Esophagus squamous epithelium (tissue), 5 donors: ENCODE results near the gene IGLL5. TPM values are rescaled to one million over a fixed set of nuclear protein-coding genes. Genes with fewer than 3 reads are reported as not detected.
"Not testable (repeated sequence)": the region's sequence is repeated elsewhere in the genome, so short reads cannot be mapped to it uniquely, and the experiment has no call there.

Experiments used
- DNase-seq: peaks from one replicate; lab custom pipeline; 2025; lab: John Stamatoyannopoulos, UW
- H3K27ac ChIP-seq, 4 donors: fragments of 200-600 bp; sonication (generic); one replicate each; pipeline ENCODE4 v1.5.1; 2016 to 2019; ENCODE audit warnings: mild to moderate bottlenecking in 1 of 4
- H3K27me3 ChIP-seq, 4 donors: fragments of 200-600 bp; sonication (generic); 1 replicate in 3 of 4; 2 replicates in 1 of 4; pipeline versions ENCODE4 v1.5.1 to v1.6.0; 2017 to 2021; ENCODE audit warnings: antibody characterized with exemption in 1 of 4
- H3K36me3 ChIP-seq, 3 donors: fragments of 200-600 bp; sonication (generic); one replicate each; pipeline ENCODE4 v1.5.1; 2016 to 2019
- H3K4me1 ChIP-seq, 3 donors: fragments of 200-600 bp; sonication (generic); one replicate each; pipeline ENCODE4 v1.5.1; 2017 to 2019
- H3K4me3 ChIP-seq, 4 donors: fragments of 200-600 bp; sonication (generic); 1 replicate in 3 of 4; 2 replicates in 1 of 4; pipeline ENCODE4 v1.5.1; 2016 to 2019; ENCODE audit warnings: mild to moderate bottlenecking in 2 of 4, moderate library complexity in 1 of 4
- H3K9me3 ChIP-seq, 3 donors: fragments of 200-600 bp; sonication (generic); one replicate each; pipeline ENCODE4 v1.5.1; 2016 to 2019
- POLR2A ChIP-seq, 4 donors: fragments of 450-650 bp; IDR thresholded peaks; one replicate each; pipeline ENCODE4 v1.6.1; 2017; ENCODE audit warnings: antibody characterized with exemption in 4 of 4, mild to moderate bottlenecking in 4 of 4, moderate library complexity in 3 of 4
- WGBS, 2 donors: methylation state at CpG; one replicate each; pipeline ENCODE4 v1.1.5; 2018; 5-methylcytosine and 5-hydroxymethylcytosine counted together
- intact Hi-C: fragments of 100-400 bp; cut with DNase I; formaldehyde crosslinking; loops from one replicate; pipeline ENCODE4 v1.15.0; 2022
- total RNA-seq, 4 donors: library from RNA; depleted of rRNA; stranded (reverse); fragments of >200 nt; gene quantifications; one replicate each; pipeline ENCODE4 v1.1.0, GENCODE V29; 2016
- TF ChIP-seq, protein P1 (sequence below), 6 experiments: fragments of 450-650 bp in 4 of 6; fragments of 200-600 bp in 2 of 6; sonication (generic) in 2 of 6; IDR thresholded peaks; one replicate each; pipeline ENCODE4 v1.5.1; 2016 to 2019; ENCODE audit warnings: antibody characterized with exemption in 6 of 6, mild to moderate bottlenecking in 4 of 6, moderate library complexity in 4 of 6
- donor health status: DM: yes; HTN: yes; CAD: no.

Gene IGLL5
- total RNA-seq, 4 donors from 2014 or later, result 5.0 to 20.7 TPM; not detected in 2

DNA sequence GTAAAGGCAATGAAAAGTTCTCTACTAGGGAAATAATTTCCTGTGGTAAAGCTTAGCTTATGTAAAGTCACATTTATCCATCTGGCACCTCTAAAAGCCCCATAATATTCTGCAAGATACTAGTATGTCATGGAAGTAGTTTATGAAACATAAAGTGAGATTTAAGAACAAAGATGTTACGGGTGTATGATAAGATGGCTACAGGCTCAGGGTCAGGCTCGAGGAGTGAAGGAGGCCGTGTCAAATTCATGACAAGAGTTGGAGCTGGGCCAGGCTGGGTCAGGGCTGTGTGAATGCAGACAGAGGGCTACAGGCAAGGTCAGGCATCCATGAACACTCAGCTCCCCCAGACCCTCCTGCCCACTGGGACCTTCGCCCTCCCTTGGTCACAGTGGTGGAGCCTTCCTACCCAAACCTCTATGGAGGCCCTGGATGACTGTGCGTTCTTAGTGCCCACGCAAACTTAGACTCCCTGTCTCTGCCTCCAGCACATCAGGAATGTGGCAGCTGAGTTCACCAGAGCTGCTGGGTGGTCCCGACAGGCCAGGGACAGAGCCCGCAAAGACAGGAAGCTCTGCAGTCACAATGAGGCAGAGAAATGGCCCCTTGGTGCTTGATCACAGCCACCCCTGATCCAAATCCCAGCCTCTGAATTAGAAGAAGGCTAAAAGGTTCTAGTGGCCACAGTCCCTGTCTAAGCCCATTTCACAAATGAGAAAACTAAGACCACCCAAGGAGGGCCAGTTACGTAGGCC, 14.8 kb downstream of the IGLL5 start:
- DNase-seq, result no peak
- intact Hi-C loops, result no loop called here
- no peak overlapping the region for H3K27ac ChIP-seq
- peaks cover 0 to 24% (median 0%) of the 10 kb centered on the region in 4 donors for H3K27me3 ChIP-seq
- TF ChIP-seq, protein P1, sequence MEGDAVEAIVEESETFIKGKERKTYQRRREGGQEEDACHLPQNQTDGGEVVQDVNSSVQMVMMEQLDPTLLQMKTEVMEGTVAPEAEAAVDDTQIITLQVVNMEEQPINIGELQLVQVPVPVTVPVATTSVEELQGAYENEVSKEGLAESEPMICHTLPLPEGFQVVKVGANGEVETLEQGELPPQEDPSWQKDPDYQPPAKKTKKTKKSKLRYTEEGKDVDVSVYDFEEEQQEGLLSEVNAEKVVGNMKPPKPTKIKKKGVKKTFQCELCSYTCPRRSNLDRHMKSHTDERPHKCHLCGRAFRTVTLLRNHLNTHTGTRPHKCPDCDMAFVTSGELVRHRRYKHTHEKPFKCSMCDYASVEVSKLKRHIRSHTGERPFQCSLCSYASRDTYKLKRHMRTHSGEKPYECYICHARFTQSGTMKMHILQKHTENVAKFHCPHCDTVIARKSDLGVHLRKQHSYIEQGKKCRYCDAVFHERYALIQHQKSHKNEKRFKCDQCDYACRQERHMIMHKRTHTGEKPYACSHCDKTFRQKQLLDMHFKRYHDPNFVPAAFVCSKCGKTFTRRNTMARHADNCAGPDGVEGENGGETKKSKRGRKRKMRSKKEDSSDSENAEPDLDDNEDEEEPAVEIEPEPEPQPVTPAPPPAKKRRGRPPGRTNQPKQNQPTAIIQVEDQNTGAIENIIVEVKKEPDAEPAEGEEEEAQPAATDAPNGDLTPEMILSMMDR (IDR thresholded peaks at IDR 0.05), result no peak
- no peak for TF ChIP-seq POLR2A (IDR thresholded peaks at IDR 0.05)
- WGBS, 2 donors, result 73 to 81% methylated on average over 4 to 6 of the region's 9 CpGs
- no peaks in the 10 kb centered on the region for H3K36me3 ChIP-seq
- H3K4me3 ChIP-seq, result no peak overlapping the region
- no peaks in the 10 kb centered on the region for H3K9me3 ChIP-seq
- no peaks in the 10 kb centered on the region for H3K4me1 ChIP-seq

DNA sequence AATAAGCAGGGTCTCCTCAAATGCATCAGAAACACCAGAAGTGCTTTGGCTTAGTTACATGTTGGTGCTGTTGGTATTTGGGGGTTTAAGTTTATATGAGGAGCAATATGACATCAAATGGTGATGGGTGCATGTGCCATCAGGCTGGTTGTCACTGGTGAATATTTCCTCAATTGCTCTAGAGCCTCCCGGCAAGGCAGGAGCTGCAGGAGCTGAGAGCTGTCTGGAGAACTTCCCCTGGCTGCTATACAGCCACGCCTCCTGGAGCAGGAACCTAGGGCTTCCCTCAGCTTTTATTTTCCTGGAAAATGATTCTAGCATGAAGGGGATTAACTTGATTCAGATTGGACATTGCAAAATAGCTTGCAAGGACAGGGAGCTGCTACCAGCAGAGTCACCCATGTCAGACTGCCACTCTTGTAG, 15.8 kb downstream of the IGLL5 start:
- peaks cover 0 to 30% (median 0%) of the 10 kb centered on the region in 4 donors for H3K27me3 ChIP-seq
- no peaks in the 10 kb centered on the region for H3K4me1 ChIP-seq
- H3K9me3 ChIP-seq, result no peaks in the 10 kb centered on the region
- DNase-seq, result no peak
- H3K27ac ChIP-seq, result no peak overlapping the region
- WGBS, 2 donors, result 13% methylated on average over 1 of the region's 2 CpGs; no CpG with 5 or more reads in 1 of the 2 donors
- no peak overlapping the region for H3K4me3 ChIP-seq
- TF ChIP-seq POLR2A (IDR thresholded peaks at IDR 0.05), result no peak
- TF ChIP-seq, protein P1 (IDR thresholded peaks at IDR 0.05), result no peak
- intact Hi-C loops, result no loop called here
- no peaks in the 10 kb centered on the region for H3K36me3 ChIP-seq

DNA sequence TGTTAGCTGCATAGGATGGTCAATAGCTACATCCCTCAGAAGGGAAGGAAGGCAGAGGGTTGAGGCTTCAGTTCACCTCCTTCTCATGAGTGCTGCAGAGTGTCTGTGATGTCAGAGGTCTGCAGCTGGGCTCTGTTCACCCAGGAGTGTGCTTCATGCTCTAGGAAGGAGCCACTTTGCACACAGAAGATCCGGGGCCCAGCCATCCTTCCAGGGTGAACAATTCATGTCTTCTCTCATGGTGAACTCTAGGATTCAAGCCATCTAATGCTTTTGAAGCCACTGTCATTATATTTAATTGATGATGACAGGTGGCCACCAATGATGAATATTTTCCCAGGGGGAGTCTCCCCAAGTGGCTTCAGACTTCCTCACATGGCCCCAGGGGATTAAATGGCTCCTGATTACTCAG, 16.2 kb downstream of the IGLL5 start:
- H3K36me3 ChIP-seq, H3K4me1 ChIP-seq, H3K4me3 ChIP-seq, H3K9me3 ChIP-seq, DNase-seq, intact Hi-C loops, H3K27ac ChIP-seq: not testable (repeated sequence)
- H3K27me3 ChIP-seq, result peaks cover 0 to 30% (median 0%) of the 10 kb centered on the region in 4 donors
- 33 to 70% methylated on average over 1 of the region's 1 CpG for WGBS, 2 donors

DNA sequence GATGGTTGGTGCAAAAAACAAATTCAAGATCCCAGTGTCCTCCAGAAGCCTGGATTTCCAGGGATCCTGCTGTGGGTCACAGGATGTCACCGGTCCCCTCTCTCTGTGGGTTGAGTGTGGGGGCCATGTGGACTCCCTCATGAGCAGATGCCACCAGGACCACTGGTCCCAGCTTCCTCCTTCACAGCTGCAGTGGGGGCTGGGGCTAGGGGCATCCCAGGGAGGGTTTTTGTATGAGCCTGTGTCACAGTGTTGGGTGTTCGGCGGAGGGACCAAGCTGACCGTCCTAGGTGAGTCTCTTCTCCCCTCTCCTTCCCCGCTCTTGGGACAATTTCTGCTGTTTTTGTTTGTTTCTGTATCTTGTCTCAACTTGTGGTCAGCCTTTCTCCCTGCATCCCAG, 17.1 kb downstream of the IGLL5 start:
- H3K36me3 ChIP-seq, H3K9me3 ChIP-seq, H3K27ac ChIP-seq, intact Hi-C loops, H3K4me3 ChIP-seq, H3K4me1 ChIP-seq, DNase-seq: not testable (repeated sequence)
- peaks cover 0 to 31% (median 0%) of the 10 kb centered on the region in 4 donors for H3K27me3 ChIP-seq
- 91 to 98% methylated on average over 5 of the region's 5 CpGs for WGBS, 2 donors

DNA sequence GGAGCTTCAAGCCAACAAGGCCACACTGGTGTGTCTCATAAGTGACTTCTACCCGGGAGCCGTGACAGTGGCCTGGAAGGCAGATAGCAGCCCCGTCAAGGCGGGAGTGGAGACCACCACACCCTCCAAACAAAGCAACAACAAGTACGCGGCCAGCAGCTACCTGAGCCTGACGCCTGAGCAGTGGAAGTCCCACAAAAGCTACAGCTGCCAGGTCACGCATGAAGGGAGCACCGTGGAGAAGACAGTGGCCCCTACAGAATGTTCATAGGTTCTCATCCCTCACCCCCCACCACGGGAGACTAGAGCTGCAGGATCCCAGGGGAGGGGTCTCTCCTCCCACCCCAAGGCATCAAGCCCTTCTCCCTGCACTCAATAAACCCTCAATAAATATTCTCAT, 18.8 kb downstream of the IGLL5 start:
- H3K9me3 ChIP-seq, intact Hi-C loops: not testable (repeated sequence)
- 83% methylated on average over 1 of the region's 10 CpGs; no CpG with 5 or more reads in 1 of the 2 donors for WGBS, 2 donors

DNA sequence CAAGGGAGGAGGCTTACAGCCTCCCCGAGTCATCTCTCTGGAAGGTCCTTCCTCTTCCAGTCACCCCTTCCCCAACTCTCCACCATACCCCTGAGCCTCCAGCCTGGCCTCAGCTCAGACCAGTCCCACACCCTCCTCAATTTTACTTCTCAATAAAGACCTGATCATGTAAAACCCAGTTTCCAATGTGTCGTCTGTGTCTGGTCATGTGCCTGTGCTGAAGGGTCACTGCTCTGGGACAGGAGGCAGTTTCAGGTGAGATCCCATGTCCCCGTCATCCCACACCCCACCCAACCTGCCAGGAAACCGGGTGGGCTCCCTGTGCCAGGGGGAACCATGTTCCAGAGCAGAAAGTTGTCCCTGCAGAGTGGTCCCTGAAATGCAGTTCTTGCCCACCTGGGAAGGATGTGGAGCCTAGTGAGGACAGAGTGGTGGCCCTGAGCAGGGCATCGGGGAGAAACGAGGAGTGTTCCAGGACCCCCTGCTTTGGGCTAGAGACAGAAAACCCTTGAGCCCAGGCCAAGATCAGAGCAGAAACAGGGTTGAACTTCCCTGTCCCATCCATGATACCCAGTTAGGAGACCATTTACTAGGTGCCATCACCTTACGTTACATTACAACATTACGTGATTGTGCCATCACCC, 19.4 kb downstream of the IGLL5 start:
- no peak for DNase-seq
- Histone ChIP-seq H3K36me3 (no peaks in the 10 kb centered on the region), H3K27me3 (peaks cover 0 to 29% (median 0%) of the 10 kb centered on the region in 4 donors), H3K4me3 (no peak overlapping the region), H3K4me1 (no peaks in the 10 kb centered on the region), H3K27ac (no peak overlapping the region), H3K9me3 (no peaks in the 10 kb centered on the region)
- WGBS, 2 donors, result 83% methylated on average over 6 to 7 of the region's 8 CpGs
- intact Hi-C loops, result no loop called here
- TF ChIP-seq POLR2A (IDR thresholded peaks at IDR 0.05), result no peak
- TF ChIP-seq, protein P1 (IDR thresholded peaks at IDR 0.05), result no peak

More for the DNA sequence above, 18.8 kb downstream of the IGLL5 start:
- not testable (repeated sequence) for H3K36me3 ChIP-seq, H3K27ac ChIP-seq, DNase-seq, H3K4me3 ChIP-seq, H3K4me1 ChIP-seq
- peaks cover 0 to 35% (median 0%) of the 10 kb centered on the region in 4 donors for H3K27me3 ChIP-seq
